Lower leg skin (tissue), 3 donors: Measurements from ENCODE around the gene EIF2S1.

Experiments used
- POLR2A ChIP-seq, 2 donors: fragments of 450-650 bp; IDR thresholded peaks; one replicate each; pipeline ENCODE4 v1.6.1; 2016 to 2017; ENCODE audit warnings: antibody characterized with exemption in 2 of 2, mild to moderate bottlenecking in 1 of 2, moderate library complexity in 1 of 2
- TF ChIP-seq, protein P1 (sequence below), 3 donors: fragments of 450-650 bp; IDR thresholded peaks; one replicate each; pipeline ENCODE4 v1.5.1; 2016; ENCODE audit warnings: antibody characterized with exemption in 3 of 3, mild to moderate bottlenecking in 3 of 3, moderate library complexity in 2 of 3

GRCh38 chr14:67371247-67372148 is 11.4 kb downstream of the EIF2S1 start:
- TF ChIP-seq, protein P1, sequence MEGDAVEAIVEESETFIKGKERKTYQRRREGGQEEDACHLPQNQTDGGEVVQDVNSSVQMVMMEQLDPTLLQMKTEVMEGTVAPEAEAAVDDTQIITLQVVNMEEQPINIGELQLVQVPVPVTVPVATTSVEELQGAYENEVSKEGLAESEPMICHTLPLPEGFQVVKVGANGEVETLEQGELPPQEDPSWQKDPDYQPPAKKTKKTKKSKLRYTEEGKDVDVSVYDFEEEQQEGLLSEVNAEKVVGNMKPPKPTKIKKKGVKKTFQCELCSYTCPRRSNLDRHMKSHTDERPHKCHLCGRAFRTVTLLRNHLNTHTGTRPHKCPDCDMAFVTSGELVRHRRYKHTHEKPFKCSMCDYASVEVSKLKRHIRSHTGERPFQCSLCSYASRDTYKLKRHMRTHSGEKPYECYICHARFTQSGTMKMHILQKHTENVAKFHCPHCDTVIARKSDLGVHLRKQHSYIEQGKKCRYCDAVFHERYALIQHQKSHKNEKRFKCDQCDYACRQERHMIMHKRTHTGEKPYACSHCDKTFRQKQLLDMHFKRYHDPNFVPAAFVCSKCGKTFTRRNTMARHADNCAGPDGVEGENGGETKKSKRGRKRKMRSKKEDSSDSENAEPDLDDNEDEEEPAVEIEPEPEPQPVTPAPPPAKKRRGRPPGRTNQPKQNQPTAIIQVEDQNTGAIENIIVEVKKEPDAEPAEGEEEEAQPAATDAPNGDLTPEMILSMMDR (IDR thresholded peaks at IDR 0.05): no peak
- no peak for TF ChIP-seq POLR2A (IDR thresholded peaks at IDR 0.05)
